ENCODE results near the gene TKT. TPM values are rescaled to one million over a fixed set of nuclear protein-coding genes. Genes with fewer than 3 reads are reported as not detected.

Gene TKT
- total and polyA plus RNA-seq, 8 donors, result 84.9 to 385 (median 140) TPM

DNA sequence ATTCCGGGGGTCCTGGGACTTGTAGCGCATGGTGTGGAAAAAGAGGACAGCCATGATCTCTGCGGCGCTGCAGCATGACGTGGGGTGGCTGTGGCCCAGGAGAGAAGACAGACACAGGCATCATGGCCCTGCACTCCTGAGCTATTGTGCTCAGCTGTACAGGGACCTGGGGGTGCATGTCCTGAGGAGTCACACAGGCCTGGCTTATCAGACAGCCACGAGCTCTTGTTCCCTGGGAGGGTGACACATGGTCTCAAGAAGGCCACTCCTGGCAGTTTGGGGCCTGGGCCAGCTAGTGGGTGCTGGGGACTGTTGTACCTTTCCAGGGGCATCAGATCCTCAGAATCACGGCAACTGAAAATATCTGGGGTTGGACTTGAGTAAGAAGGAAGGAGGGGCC, 13.7 kb downstream of the TKT start:
- 78 to 94% (median 84%) methylated on average over 6 to 7 of the region's 7 CpGs for WGBS, 5 donors
- peaks cover 49 to 84% (median 65%) of the 10 kb centered on the region in 4 donors for H3K4me1 ChIP-seq
- TF ChIP-seq, protein P1, sequence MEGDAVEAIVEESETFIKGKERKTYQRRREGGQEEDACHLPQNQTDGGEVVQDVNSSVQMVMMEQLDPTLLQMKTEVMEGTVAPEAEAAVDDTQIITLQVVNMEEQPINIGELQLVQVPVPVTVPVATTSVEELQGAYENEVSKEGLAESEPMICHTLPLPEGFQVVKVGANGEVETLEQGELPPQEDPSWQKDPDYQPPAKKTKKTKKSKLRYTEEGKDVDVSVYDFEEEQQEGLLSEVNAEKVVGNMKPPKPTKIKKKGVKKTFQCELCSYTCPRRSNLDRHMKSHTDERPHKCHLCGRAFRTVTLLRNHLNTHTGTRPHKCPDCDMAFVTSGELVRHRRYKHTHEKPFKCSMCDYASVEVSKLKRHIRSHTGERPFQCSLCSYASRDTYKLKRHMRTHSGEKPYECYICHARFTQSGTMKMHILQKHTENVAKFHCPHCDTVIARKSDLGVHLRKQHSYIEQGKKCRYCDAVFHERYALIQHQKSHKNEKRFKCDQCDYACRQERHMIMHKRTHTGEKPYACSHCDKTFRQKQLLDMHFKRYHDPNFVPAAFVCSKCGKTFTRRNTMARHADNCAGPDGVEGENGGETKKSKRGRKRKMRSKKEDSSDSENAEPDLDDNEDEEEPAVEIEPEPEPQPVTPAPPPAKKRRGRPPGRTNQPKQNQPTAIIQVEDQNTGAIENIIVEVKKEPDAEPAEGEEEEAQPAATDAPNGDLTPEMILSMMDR (IDR thresholded peaks at IDR 0.05), result no peak
- TF ChIP-seq EP300 (IDR thresholded peaks at IDR 0.05), result no peak
- TF ChIP-seq POLR2AphosphoS5 (IDR thresholded peaks at IDR 0.05), result no peak
- no peak for TF ChIP-seq POLR2A (IDR thresholded peaks at IDR 0.05)
- peaks cover 34 to 63% (median 55%) of the 10 kb centered on the region in 4 donors for H3K36me3 ChIP-seq
- H3K27ac ChIP-seq, result peak overlapping the region in 3 of 5 donors; percentile 14 to 45 (median 25)
- no peak overlapping the region for H3K4me3 ChIP-seq
- H3K9me3 ChIP-seq, result no peaks in the 10 kb centered on the region
- intact Hi-C loops (cut with DNase I; ENCODE audit: low total_unique reads), result no loop called here
- DNase-seq, result no peak
- no peaks in the 10 kb centered on the region for H3K27me3 ChIP-seq

DNA sequence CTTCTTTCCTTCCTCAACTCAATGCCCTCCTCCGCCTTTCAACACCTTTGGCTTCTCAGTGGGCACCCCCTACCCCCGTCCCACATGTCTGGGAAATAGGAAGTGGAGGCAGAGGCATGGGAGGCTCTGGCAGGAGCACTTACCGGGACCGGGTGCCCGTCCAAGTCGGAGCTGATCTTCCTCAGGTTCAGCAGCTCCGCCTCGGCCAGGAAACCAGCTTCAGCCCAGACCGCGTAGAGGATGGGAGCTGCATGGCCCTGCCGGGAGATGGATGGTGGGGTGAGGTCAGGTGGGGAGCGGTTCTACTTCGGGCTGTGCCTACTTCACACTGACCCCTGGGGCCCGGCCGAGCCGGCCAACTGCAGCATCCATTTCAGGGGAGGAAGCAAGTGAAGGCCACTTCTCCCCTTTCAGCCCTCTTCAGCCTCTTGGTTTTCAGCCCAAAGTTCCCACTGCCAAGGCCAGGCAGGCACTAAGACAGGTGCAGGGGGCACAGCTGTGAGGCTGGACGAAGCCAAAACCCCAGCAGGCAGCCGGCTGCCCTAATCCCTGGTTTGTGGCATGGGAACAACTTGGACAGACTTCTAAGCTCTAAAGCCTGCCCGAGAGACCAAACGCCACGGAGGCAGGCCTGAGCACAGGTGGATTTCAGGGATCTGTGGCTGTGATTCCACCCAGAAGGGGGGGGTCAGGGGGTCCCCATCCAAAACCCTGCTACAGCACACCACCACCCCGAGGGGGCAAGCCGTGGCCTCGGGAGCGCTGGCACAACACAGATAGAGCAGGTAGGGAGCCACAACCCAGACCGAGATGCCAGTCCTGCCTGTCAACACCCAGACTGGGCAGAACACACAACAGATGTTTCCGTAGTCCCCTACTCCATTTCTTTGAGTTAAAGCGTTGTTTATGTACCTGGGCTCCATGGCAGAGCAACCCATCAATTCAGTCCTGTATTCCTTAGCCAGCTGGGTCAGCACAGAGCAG, 14.5 kb downstream of the TKT start:
- Histone ChIP-seq H3K27ac (peak overlapping the region in 2 of 5 donors; percentile 25 to 45), H3K9me3 (no peaks in the 10 kb centered on the region), H3K36me3 (peaks cover 34 to 69% (median 61%) of the 10 kb centered on the region in 4 donors), H3K4me1 (peaks cover 58 to 93% (median 74%) of the 10 kb centered on the region in 4 donors), H3K4me3 (no peak overlapping the region), H3K27me3 (no peaks in the 10 kb centered on the region)
- DNase-seq, result no peak
- intact Hi-C loops (cut with DNase I; ENCODE audit: low total_unique reads), result no loop called here
- no peak for TF ChIP-seq EP300 (IDR thresholded peaks at IDR 0.05)
- 89 to 94% (median 90%) methylated on average over 20 to 28 of the region's 28 CpGs for WGBS, 5 donors

DNA sequence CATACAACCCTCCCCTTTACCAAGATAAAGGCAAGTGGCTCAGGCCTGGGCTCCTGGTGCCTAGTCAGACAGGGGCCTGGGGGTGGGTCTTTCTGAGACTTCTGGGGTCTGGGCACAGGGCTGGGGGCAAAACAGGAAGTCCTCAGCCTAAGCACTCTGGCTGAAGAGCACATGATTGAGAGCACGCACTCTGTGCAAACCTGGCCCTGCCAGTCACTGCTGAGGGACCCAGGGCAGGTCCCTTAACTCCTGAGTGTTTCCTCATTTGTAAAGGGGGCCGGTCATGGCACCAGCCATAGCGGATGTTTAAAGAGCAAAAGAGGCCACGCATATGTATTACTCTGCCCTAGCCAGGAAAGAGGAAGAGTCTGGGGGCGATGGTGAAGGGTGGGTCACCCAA, 16.0 kb downstream of the TKT start:
- TF ChIP-seq POLR2A (IDR thresholded peaks at IDR 0.05) (no peak), EP300 (IDR thresholded peaks at IDR 0.05) (no peak), POLR2AphosphoS5 (IDR thresholded peaks at IDR 0.05) (no peak)
- TF ChIP-seq, protein P1 (IDR thresholded peaks at IDR 0.05), result no peak
- intact Hi-C loops (cut with DNase I; ENCODE audit: low total_unique reads), result no loop called here
- Histone ChIP-seq H3K27me3 (no peaks in the 10 kb centered on the region), H3K36me3 (peaks cover 45 to 78% (median 72%) of the 10 kb centered on the region in 4 donors), H3K4me1 (peaks cover 65 to 89% (median 78%) of the 10 kb centered on the region in 4 donors), H3K4me3 (no peak overlapping the region), H3K27ac (peak overlapping the region in 4 of 5 donors; percentile 16 to 84 (median 56)), H3K9me3 (no peaks in the 10 kb centered on the region)
- 54 to 75% (median 58%) methylated on average over 3 to 5 of the region's 5 CpGs for WGBS, 5 donors
- peak in 1 of 2 donors; percentile 46 for DNase-seq

DNA sequence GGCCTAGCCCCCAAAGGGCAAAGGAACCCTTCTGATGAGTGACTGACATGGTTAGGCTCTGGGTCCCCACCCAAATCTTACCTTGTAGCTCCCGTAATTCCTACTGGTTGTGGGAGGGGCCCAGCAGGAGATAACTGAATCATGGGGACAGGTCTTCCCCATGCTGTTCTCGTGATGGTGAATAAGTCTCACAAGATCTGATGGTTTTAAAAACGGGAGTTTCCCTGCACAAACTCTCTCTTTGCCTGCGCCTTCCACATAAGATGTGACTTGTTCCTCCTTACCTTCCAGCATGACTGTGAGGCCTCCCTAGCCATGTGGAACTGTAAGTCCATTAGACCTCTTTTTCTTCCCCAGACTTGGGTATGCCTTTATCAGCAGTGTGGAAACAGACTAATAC, 16.9 kb downstream of the TKT start:
- Histone ChIP-seq H3K4me3 (no peak overlapping the region), H3K9me3 (no peaks in the 10 kb centered on the region), H3K27ac (peak overlapping the region; percentile 16 to 84 (median 61)), H3K36me3 (peaks cover 54 to 88% (median 81%) of the 10 kb centered on the region in 4 donors), H3K4me1 (peaks cover 56 to 80% (median 69%) of the 10 kb centered on the region in 4 donors), H3K27me3 (no peaks in the 10 kb centered on the region)
- TF ChIP-seq POLR2AphosphoS5 (IDR thresholded peaks at IDR 0.05), result no peak
- TF ChIP-seq, protein P1 (IDR thresholded peaks at IDR 0.05), result no peak
- no peak for TF ChIP-seq EP300 (IDR thresholded peaks at IDR 0.05)
- WGBS, 5 donors, result 76 to 83% (median 80%) methylated on average over 4 of the region's 4 CpGs
- intact Hi-C loops (cut with DNase I; ENCODE audit: low total_unique reads), result no loop called here
- DNase-seq, result no peak

All from stomach (tissue), 9 donors.